ENCODE measurements around the gene PHTF1.

The PHTF1 gene

DNA sequence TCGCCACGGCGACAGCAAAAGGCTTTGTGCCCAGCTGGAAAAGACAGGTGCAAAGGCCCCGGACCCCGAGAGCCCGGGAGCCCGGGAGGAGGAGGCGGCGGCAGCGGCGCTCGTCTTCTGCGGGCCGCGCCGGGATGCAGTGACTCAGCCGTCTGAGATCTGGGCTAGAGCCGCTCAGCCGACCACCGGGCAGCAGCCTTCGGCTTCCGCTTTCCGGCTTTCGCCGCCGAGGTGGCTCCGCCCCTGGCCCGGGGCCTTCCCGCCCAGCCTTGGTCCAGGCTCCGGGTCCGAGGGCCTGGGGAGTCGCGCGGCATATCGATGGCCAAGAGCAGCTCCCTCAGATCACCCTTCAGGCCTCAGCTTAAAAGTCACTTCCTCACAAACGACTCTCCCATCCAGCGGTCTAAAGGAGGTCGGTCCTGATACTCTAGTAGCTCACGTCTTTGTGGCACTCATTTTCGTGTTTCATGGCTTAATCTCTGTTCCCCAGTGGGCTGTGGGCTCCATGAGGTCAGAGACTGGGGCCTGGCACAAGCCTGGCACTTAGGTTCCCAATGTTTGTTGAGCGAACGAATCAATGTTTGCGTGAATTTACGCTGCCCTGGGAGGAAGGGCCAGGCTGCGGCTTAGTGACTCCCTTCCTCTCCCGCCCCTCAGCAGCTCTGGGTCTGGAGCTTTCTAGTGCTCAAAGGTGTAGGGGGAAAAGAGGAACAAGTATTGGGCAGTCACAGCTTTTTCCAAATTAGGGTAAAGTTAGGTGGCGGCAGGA, at the start of gene PHTF1:
TSS of gene PHTF1 (minus strand) at position 154 of the 769 bp plus-strand sequence. CDS start 783 bp downstream, outside the sequence.
- peak; percentile 88 for DNase-seq

DNA sequence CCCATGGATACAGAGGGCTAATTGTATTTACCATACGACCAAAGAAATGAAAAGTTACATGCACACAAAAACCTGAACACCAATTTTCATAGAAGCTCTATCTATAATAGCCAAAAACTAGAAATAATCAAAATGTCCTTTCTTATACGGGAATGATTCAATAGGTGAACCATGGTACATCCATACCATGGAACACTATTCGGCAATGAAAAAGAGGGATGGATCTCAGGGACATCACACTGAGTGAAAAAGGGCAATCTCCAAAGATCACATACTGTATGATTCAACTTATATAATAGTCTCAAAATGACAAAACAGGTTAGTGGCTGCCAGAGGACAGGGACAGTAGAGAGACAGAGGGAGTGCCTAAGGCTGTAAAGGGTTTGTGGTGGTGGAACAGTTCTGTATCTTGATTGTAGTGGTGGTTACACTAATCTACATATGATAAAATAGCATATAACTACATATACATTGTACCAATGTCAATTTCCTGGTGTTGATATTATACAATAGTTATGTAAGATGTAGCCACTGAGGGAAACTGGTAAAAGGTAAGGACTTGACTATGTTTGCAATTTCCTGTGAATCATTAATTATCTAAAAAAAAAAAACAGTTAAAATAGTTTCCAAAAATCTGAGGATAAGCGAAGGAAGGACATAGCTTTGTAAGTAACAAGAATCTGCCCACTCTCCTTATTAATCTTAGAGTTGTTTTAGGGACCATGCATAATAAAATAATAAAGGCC, 49.3 kb upstream of the PHTF1 start:
- no peak for DNase-seq

DNA sequence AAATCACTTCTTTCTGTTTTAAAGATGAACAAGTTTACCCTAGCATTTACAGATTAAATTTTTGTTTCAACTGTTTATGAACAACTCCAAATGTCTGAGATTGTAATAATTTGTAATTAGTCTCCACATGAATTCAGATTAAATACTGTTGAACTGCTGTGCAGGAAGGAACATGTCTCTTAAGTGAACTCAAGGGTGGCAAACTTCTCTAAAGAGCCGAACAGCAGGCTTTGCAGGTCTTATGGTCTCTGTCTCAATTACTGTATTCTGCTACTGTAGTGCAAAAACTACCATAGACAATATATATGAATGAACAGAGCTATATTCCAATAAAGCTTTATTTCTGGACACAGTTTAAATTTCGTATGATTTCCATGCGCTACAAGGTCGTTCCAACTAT, 46.4 kb upstream of the PHTF1 start:
- DNase-seq: no peak

DNA sequence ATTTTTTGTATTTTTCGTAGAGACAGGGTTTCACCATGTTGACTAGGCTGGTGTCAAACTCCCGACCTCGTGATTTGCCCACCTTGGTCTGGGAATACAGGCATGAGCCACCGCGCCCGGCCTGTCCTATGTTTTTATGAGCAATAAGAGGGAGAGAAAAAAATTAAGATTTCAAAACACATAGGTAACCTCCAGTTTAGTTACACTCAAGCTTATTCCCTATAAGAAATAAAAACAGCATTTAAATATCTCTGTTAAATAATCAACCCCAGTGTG, 45.9 kb upstream of the PHTF1 start:
- no peak for DNase-seq

DNA sequence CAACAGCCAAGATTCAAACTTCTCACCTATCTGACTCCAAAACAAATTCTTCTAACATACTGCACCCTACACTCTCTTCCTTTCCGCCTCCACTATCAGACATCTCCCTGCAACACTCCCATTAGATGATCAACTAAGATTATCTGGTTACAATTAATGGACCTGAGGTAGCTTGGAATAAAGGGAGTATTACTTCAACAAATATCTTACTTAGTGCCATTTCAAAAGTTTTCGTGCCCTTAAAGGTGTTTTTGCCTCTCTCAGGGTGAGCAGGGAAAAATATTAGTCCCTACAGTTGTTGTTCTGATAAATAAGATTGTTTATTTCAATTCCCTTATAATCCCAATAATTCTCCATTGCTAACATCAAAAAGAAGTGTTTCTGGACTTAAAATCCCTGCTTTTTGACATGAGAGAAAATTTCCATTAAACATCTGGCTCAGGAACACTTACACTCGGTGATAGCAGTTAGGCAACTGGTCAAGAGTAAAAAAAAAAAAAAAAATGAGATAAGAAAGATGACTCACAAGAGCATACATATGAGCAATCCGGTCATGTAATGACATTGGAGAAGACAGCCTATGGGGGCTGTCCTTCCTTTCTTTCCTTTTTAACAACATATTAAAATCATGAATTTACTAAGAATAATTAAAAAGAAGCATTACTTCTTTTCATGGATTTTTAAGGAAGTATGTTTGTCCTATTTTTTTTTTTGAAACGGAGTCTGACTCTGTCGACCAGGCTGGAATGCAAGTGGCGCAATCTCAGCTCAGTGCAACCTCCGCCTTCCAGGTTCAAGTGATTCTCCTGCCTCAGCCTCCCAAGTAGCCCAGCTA, 45.4 kb upstream of the PHTF1 start:
- peak; percentile 74 for DNase-seq

DNA sequence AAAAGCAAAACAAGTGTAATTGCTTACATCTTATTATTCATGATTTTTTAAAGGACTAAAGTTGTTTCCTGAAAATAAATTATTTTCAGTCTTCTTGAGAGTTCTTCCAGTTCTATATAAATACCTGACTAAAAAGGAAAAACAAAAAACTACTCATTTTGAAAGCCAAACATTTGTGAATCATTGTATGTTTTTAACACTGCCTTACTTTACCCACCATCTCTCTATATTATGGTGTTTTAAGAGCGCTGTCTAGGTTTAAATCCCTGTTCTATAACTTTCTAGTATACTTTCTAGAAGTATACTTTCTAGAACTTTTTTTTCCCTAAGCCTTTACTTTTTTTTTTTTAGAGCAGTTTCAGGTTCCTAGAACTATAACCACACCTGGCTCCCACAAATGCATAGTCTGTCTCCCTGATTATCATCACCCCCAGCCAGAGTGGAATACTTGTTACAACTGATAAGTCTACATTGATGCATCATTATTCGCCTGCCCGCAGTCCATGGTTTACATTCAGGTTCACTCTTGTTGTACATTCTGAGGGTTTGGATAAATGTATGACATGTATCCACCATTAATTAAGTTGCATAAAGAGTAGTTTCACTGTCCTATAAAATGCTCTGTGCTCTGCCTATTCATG, 43.2 kb upstream of the PHTF1 start:
- no peak for DNase-seq

DNA sequence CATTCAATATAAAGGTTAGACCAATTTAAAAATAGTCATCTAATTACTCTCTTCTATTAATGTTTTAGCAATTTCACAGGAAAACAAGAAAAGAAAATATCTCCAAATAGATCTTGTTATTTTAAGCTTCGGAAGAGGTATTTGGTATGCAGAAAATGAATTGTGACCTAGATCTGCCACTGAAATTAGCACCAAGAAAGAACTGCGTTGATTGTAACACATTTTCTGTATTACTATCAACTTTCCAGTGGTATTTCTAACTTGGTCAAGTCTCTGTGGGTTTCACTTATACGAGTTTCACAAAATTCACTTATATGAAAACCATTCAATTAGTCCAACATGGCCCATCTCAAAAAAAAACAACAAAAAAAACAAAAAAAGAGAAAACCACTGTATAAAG, 41.2 kb upstream of the PHTF1 start:
- DNase-seq: no peak

DNA sequence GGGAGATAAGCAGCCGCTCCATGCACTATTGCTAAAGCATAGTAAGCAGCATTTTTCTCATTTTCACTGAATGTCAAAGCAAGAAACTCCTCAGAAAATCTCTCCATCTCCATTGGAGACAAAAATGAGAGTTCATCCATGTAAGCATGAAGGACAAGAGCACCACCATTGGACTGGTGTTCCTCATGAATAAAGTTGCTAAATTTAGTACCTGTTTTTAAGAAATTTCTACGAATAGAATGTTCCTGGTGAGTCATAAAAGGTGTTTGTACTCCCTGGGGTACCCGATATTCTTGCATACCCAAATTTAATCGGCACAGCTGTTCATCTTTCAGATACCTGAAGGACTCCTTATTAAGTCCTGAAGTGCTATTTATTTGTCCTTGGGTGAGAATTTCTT, 38.2 kb upstream of the PHTF1 start:
- no peak for DNase-seq

DNA sequence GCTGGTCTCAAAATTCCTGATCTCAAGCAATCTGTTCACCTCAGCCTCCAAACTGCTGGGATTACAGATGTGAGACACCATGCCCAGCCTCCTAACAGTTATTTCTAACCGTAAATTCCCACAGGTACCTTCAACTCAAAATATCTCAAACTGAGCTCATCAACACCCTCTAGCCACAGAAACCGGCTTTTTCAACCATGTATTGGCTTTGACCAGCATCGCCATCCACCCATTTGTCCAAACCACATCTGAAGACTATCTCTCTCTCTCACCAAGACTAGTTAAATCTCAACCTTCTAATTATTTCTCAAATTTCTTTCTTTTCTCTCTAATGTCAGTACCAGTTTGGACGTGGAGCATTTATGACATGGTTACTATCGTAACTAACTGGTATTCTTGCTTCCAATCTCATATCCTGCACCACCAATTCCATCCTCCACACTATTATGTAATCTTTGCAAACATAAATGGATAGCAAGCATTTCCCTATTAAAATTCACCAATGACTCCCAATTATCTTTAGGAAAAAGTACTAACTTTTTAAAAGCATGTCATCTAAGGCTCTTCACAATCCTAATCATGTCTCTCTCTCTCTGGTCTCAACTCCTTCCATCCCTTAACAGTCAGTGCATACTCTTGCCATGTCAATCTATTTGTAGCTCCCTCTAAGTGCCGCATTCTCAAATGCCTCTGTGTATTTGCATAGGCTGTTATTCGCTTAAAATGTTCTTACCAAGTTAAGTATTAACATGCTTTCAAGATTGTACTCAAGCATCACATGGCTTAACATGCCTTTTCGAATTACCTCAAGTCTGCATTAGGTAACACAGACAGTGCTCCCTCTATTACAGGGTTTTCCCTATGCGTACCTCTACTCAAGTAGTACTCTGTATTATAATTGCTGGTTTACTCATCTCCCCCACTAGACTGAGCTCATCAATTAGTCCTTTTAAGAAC, 34.9 kb upstream of the PHTF1 start:
- DNase-seq: no peak

DNA sequence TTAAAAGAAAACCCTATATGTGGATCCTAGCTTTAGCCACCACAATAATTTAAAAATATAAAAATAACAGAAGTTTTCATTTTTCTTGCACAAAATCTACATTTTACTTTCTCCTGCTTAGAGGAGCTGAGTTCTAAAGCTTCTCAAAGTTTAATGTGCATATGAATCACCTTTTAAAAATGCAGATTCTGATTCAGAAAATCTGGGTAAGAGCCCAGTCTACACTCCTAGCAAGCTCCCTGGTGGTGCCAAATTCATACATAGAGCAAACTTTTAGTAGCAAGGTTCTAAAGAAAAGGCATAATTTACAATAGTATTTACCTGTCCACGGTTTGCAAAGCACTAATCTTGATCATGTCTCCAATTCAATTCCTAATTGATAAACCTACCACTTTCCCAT, 33.7 kb upstream of the PHTF1 start:
- DNase-seq: peak; percentile 76

DNA sequence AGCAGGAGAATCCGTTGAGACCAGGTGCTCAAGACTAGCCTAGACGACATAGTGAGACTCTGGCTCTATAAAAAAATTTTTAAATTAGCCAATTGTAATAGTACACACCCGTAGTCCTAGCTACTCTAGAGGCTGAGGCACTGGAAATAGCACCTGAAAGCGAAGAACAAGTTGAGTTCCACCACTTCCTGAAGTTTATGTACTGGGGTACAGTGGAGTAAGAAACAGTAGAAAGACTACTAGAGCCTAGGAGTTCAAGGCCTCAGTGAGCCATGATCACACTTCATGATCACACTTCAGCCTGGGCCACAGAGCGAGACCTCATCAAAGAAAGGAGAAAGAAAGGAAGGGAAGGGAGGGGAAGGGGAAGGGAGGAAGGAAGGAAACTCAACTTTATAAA, 33.2 kb upstream of the PHTF1 start:
- no peak for DNase-seq

DNA sequence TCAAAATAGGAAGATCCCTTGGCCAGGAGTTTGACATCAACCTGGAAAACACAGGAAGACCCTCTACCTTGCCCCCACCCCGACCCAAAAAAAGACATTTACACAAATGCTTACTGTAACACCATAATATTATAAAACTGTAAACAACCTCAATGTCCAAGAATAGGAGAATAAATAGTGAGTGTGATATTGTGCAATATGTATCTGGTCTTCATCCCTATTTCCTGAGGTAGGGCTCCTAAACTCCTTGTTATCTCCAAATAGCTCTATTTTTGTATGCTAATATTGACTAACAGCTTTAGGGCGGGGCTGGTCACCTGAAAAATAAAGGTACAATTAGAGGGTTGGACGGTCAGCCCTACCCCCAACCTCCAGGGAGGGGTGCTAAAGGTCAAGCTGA, 29.5 kb upstream of the PHTF1 start:
- no peak for DNase-seq

DNA sequence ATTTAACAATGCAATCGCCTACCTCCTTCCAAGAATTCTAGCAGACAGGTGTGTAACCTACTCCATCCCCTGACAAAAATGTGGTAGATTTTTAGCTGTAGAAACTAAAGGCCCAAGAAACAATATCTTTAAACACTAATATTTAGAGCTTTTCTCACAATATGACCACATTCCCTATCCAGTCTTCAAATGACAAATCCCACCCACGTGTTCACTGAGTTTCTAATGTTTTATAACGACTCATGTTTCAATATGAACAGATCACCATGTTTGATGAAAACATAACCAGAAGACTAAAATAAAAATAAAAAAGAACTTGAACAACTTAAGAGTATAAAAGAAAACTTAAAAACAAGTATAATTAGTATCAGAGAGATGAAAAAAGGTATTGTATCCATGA, 28.4 kb upstream of the PHTF1 start:
- DNase-seq: no peak

DNA sequence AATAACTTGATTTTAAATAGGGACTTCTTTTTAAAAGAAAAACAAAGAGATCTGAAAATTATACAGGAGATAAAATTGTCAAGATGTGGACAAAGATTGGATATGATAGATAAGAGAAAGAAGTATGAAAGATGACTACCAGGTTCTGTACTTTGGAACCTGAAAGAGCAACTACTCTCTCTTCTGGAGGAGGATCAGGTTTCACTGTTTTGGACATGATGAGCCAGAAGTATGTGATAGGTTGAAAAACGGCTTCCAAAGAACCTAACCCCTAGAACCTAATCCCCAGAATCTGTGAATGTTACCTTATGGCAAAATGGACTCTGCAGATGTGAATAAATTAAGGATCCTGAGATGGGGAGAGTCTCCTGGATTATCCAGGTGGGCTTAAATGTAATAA, 26.8 kb upstream of the PHTF1 start:
- DNase-seq: peak; percentile 30

DNA sequence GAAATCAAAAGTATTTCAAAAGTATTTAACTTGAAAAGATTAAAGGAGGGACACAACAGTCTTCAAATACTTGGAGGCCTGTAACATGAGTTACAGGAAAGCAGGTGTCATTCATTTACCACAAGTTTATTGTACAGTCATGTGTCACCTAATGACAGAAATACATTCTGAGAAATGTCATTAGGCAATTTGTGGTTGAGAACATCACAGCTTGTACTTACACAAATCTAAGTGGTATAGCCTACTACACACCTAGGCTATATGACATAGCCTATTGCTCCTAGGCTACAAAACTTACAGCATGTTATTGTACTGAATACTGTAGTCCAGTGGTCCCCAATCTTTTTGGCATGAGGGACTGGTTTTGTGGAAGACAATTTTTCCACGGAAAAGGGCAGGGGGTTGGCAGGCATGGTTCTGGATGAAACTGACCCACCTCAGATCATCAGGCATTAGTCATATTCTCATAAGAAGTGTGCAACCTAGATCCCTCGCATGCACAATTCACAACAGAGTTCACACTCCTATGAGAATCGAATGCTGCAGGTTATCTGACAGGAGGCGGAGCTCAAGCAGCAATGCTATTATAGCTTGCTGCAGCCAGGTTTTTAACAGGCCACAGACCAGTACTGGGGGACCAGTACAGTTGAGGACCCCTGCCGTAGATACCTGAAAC, 25.0 kb upstream of the PHTF1 start:
- no peak for DNase-seq

DNA sequence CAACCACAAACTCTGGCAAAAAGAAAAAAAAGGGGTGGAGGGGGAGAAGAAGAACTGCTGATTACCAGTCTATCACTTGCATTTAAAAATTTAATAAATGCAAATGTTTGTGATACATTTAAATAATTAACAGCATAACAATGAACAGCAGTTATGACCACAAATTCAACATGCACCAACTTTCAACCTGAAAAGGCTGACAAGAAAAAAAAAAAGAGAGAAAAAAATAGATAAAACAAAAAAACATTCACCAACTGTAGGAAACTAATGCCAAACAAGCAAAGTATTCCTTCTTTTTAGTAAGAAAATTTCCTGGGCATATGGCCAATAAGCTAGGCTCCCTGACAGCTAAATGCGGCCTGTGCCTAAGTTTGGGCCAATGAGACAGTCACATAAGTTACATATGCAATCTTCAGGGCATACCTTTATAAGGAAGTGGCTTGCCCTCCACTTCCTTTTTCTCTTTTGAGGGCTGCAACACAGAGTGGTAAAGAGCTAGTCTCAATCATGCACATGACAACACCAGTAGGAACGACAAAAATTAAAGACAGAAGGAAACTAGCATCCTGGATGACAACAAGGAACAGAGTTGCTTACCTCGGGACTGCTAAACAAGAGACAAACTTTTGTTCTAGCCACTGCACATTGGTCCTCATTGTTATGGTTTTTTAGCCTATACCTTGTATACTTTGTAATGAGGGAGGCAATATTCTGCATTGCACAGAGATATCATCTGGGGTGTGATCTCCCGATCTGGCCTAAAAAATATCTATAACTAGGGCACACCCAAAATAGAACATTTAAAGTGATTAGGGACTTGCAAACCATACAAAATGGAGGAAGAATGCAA, 24.2 kb upstream of the PHTF1 start:
- DNase-seq: peak; percentile 22

DNA sequence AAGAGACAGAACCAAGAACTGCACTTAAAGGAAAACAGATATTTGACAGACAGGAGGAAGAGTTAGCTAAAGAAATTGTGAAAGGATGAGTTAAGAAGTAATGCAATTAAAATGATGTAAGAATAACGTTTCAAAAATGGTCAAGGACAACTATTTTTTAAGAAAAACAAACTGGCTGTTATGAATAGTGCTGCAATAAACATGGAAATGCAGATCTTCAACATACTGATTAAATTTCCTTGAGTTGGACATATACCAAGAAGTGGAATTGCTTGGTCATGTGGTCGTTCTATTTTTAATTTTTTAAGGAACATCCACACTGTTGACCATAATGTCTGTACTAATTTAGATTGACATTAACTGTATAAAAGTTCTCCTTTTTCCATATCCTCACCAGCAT, 23.1 kb upstream of the PHTF1 start:
- DNase-seq: no peak

DNA sequence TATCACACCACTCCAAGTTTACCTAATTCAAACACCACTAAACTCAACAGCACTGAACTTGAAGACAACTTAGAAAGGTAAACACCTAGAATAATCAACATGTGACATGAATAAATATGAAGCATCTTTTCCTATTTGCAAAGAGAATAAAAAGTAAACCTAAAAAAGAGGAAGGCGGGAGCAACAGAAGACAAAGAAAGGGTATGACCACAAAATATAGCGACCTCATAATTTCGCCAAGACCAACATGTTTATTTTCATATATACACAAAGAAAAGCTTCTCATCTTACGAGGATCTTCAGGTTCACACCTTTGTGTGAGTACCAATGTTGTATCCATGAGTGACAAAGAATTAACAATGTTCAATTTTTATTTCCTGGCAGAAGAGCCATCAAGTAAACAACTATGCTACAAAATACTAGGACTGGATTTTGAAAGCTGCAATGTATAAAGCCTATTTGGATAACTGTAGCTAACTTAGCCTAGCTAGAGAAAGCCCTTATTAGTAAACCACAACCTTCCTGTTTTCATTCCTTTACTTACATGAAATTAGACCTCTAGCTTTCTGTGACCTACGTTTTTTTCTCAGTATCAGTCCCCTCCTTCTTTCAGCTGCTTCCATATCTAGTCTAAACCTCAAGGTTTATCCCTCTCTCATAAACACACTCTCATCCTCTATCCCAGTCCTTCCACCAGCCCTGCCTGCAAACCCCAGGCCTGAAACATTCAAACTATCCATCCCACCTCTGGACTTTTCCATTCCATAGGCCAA, 21.3 kb upstream of the PHTF1 start:
- DNase-seq: no peak

DNA sequence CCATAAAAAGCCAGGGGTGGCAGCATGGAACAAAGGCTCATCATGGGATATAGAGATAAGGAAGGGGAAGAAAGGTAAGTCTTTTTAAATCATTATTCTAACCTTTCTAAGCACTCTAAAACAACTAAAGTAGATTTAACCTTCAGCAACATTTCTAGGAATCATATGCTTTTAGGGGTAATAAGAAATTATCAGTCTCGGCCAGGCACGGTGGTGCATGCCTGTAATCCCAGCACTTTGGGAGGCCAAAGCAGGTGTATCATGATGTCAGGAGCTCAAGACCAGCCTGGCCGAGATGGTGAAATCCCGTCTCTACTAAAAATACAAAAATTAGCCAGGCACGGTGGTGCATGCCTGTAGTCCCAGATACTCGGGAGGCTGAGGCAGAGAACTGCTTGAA, 20.3 kb upstream of the PHTF1 start:
- no peak for DNase-seq

DNA sequence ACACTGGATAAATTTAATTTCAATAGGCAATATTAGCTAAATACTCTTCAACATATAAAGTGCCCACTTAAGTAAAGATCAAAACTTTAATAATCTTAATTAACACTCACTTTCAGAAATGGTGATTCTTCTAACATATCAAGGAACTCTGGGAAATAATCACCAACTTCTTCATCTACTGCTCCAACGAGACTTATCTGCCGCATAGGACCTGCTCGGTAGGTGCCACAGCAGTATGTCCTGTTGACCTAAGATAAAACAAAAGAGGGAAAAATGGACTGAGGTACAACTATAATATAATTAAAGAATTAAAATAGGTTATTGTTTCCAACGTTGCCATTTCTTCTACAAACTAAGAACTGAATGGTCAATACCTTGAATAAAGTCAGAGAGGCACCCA, 18.3 kb upstream of the PHTF1 start:
- DNase-seq: no peak

Measured in HCEC 1CT (cell line).